DMS53 treated with DMSO at 0.1 percent for 48 hours (cell line): Measurements from ENCODE around the gene KREMEN2.

Experiments used
- DNase-seq: peaks from one replicate; lab custom pipeline; 2025; ENCODE audit not compliant: unreplicated experiment; lab: John Stamatoyannopoulos, UW

Gene KREMEN2

GRCh38 chr16:2976201-2976600 lies 12.1 kb downstream of the KREMEN2 start:
- no peak for DNase-seq

DNA sequence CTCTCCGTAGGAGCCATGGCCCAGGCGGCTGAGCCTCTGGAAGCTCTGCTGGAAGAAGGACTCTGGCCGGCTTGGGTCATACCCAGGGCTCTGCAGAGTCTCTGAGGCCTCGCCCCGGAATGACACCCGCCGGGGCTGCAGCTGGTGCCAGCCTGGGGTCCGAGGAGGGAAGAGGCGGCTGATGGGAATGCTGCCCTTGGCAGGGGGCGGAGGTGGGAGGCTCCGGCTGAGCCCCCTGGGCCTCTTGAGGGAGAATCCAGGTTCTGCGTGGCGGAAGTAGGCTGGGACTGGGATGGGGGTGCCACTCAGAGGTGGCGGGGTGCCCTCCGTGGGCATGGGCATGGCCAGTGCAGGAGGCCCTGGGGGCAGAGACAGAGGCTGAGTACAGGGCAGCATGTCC lies 12.6 kb downstream of the KREMEN2 start:
- no peak for DNase-seq

- no peak for DNase-seq
These were observed 13.4 kb downstream of the KREMEN2 start for GRCh38 chr16:2977440-2977839.

GRCh38 chr16:2979669-2980226 lies 15.7 kb downstream of the KREMEN2 start:
- DNase-seq, result no peak

DNA sequence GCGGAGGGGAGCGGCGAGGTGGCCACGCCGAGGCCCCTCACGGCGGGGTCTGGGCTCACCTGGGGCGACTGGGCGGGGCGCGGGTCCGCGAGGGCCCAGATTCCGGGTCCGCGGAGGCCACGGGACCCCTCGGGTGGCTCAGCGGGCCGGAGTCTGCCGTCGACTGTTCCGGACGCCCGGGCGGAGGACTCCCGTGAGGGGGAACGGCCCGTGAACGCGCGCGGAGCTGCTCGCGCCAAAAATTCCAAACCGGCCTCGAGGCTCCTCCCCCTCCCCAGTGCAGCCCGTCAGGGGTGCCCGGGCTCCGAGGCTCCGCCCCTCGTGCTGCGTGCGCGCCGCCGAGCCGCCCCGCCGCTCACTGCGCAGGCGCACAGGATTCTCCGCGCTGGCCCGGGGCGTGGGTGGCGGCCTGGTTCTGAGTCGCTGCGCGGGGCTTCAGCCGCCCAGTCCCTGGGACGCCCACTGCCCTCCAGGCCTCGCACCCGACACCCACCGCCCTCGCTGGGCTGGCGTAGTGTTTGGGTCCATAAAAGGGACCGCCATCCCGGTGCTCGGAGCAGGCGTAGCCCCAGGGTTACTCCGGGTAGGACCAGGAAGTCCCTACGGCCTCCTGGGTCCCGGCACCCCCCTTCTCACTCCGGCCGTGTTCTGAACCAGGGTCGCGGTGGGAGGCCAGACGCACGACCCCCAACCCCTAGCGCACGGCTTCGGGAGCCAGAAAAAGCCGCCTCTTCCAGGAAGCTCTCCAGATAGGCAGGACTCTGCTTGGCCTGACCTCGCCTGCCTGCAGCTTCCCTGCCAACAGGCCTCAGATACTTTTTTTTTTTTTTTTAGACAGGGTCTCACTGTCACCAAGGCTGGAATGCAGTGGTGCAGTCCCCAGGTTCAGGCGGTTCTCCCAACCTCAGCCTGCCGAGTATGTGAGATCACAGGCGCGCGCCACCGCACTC lies 16.4 kb downstream of the KREMEN2 start, which contains the start of gene PKMYT1:
TSS of gene PKMYT1 (minus strand) at position 220 of the 950 bp plus-strand sequence. CDS start 789 bp downstream, outside the sequence.
- peak; percentile 53 for DNase-seq

- no peak for DNase-seq
These were observed 17.3 kb downstream of the KREMEN2 start for GRCh38 chr16:2981177-2981898.

- DNase-seq, result no peak
These were observed 17.8 kb downstream of the KREMEN2 start for GRCh38 chr16:2981899-2982250.

- no peak for DNase-seq
These were observed 18.3 kb downstream of the KREMEN2 start for GRCh38 chr16:2982402-2982801.

DNA sequence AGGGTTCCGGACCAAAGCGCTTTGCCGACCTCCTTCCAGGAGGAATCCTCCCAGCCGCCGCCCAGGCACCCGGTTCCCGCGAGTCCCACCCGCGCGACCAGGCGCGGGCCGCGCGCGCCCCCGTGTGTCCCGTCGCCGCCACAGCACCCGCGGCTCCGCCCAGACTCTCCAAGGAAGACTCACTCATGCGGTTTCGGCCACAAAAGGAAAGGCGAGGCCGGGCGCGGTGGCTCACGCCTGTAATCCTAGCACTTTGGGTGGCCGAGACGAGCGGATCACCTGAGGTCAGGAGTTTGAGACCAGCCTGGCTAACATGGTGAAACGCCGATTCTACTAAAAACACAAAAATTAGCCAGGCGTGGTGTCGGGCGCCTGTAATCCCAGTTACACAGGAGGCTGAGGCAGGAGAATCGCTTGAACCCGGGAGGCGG lies 19.6 kb downstream of the KREMEN2 start:
- peak; percentile 53 for DNase-seq

DNA sequence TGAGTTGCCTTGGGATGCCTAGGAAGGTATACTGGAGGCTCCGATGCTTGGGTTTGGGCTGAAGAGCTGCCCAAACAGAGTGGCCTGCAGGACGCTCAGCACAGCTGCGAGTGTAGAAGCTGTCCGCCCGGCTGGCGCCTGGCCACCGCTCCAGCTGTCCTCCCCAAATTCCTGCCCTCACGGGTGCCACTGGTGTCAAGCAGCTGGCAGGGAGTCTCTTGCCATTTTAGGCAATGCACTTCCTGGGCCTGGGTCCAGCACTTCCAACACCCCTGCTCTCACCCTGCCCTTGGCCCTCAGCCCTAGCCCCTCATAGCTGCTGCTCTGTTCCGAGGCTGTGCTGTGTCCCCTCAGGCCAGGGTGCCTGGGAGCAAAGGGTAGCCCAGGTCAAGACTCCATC lies 21.4 kb downstream of the KREMEN2 start:
- no peak for DNase-seq

DNA sequence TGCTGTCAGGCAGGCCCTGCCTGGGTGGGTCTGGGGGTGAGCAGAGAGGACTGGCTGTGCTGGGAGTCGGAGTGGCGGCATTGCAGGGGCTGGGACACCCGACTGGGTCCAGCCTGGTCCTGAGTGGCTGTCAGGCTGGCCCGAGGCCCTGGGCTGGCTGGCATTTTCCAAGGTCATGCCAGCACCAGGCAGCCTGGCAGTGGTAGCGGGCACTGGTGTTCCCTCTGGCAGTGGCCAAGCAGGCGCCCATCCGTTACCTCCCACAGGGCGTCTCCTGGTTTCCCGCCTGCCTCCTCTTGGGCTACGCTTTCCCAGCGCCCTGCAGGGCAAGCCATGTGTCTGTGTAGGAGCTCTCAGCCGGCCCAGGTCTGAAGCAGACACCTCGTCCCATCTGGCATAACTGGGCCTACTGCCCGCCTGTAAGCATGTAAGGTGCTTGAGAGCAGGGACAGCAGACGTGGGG lies 21.8 kb downstream of the KREMEN2 start:
- DNase-seq, result no peak

- no peak for DNase-seq
These were observed 22.6 kb downstream of the KREMEN2 start for GRCh38 chr16:2986623-2987188.

GRCh38 chr16:2987286-2987685 lies 23.2 kb downstream of the KREMEN2 start:
- DNase-seq, result no peak

DNA sequence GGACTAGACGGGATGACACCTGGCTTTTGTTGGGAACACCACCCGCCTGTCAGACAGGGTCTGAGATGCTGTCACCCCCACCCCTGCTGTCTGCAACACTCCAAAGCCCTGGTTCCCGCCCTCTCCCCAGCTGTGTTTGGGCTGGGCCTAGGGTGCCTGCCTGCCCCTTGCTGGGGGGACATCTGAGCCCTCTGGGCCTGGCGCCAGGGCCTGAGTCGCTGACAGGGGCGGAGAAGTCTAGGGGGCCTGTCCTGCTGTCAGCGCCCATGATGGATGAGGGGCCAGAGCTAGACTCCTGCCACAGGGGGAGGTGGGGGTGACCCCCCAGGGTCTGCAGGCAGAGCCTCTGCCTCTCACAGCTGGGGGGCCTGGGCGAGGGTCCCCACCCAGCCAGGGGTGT lies 23.8 kb downstream of the KREMEN2 start:
- DNase-seq, result no peak

- no peak for DNase-seq
These were observed 24.6 kb downstream of the KREMEN2 start for GRCh38 chr16:2988590-2989099.

- no peak for DNase-seq
These were observed 26.8 kb downstream of the KREMEN2 start for GRCh38 chr16:2990891-2991290.

DNA sequence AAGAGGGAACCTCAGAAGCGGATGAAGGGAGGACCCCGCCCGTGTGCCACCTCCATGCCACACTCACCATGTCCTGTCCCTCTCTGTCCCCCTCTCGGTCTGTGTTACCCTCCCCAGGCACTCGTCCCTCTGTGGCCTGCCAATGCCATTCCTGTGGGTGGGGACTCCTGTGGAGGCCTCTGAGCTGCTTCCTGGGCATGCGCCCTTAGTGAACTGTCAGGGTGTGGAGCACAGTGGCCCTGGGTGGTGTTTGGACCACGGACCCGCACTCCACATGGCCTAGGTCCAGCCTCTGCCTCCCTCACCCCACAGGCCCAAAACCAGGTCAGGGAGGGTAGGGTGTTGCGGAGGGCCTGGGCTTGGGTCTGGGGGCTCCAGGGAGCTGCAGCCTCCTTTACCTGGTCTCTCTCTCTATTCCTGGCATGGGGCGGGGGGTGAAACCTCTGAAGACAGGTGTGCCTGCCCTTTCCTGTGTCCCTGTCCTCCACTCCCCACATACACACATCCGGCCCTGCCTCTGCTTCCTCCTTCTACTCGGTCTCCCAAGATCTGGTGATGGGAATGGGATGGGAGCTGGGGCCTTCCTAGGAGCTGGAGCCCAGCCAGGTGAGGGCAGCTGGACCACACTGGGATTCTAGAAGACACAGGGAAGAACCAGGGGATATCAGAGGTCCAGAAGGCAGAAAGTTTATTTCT lies 27.6 kb downstream of the KREMEN2 start:
- DNase-seq, result no peak

- DNase-seq, result no peak
These were observed 28.5 kb downstream of the KREMEN2 start for GRCh38 chr16:2992383-2993081.

DNA sequence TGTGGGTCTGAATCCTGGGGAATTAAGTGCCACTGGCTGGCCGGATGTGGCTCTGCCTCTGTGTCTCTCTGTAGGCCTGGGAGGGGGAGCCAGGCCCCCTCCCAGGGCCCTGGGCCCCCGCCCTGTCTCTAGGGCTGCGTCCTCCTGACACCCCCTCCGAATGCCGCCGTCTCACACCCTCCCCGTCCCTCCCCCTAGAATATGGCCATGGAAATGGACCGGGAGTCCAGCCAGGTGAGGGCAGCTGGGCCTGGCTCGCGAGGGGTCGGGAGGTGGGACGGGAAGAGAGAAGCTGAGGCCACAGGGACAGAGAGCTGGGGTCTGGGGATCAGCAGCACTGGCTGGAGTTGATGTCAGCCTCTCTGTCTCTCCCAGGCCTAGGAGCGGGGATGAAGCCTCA lies 32.2 kb downstream of the KREMEN2 start:
- no peak for DNase-seq

GRCh38 chr16:2999929-3000328 lies 35.9 kb downstream of the KREMEN2 start:
- DNase-seq, result no peak
